ENCODE data around the gene SECTM1. TPM values are rescaled to one million over a fixed set of nuclear protein-coding genes. Genes with fewer than 3 reads are reported as not detected.

The SECTM1 gene
- total and polyA plus RNA-seq, 7 donors, result 0.70 to 2.3 (median 1.2) TPM

DNA sequence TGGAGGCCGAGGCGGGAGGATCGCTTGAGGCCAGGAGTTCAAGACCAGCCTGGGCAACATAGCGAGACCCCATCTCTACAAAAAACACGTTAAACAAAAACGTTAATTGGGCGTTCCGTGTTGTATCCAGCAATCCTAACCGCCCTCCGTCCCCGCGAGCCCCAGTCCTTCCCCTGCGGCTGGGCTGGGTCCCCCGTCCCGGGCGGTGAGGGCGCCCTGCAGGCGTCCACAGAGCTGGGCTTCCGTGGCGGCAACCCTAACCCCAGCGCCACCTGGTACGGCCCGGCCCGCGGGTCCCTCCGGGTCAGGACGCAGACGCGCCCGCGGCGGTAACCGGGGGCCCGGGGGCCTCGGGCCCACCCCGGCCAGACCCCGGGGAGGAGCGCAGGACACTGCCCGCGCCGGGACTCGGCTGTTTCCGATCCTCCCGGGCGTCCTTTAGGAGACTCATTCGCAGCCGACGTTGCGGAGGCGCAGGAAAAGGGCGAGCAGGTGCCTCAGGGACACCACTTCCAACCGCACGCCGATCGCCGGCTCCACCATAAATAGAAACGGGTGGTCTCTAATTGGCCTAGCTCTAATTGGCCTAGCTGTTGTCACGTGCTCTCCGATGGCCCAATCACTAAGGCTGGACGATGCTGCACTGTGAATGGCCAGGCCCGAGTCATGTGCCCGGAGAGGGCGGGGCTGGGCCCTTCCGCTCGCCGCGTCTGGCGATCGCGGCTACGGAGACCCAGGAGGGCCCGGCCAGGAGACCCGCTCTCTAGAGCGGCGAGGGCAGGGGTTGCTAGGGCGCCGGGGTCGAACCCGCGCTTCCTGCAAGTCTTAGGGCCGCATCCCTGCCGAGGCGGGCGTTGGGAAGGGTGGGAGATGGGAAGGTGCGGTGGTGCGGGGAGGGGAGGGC lies 41.1 kb downstream of the SECTM1 start:
- TF ChIP-seq, protein P1, sequence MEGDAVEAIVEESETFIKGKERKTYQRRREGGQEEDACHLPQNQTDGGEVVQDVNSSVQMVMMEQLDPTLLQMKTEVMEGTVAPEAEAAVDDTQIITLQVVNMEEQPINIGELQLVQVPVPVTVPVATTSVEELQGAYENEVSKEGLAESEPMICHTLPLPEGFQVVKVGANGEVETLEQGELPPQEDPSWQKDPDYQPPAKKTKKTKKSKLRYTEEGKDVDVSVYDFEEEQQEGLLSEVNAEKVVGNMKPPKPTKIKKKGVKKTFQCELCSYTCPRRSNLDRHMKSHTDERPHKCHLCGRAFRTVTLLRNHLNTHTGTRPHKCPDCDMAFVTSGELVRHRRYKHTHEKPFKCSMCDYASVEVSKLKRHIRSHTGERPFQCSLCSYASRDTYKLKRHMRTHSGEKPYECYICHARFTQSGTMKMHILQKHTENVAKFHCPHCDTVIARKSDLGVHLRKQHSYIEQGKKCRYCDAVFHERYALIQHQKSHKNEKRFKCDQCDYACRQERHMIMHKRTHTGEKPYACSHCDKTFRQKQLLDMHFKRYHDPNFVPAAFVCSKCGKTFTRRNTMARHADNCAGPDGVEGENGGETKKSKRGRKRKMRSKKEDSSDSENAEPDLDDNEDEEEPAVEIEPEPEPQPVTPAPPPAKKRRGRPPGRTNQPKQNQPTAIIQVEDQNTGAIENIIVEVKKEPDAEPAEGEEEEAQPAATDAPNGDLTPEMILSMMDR (IDR thresholded peaks at IDR 0.05), result no peak

GRCh38 chr17:82291582-82292250 lies 41.9 kb downstream of the SECTM1 start:
- no peaks in the 10 kb centered on the region for H3K9me3 ChIP-seq
- intact Hi-C loops (cut with DNase I), result loop anchor here in 1 of 2 donors (2.0 kb wide), 1 partner anchor 23 kb away; no protein-coding TSS in a partner anchor
- H3K27ac ChIP-seq, result peak overlapping the region; percentile 99
- H3K27me3 ChIP-seq (ENCODE audit: insufficient read depth in 3 of 3, low read length in 2 of 3), result no peaks in the 10 kb centered on the region
- H3K36me3 ChIP-seq (ENCODE audit: insufficient read depth in 1 of 2, low read depth in 1 of 2), result no peaks in the 10 kb centered on the region
- TF ChIP-seq, protein P1 (IDR thresholded peaks at IDR 0.05), result no peak
- DNase-seq (no peak), ATAC-seq (no peak)
- WGBS, 3 donors, result 82 to 83% (median 82%) methylated on average over 19 of the region's 19 CpGs
- H3K4me3 ChIP-seq, result peak overlapping the region; percentile 92
- H3K4me1 ChIP-seq, result peaks cover 36% of the 10 kb centered on the region

More for the DNA sequence above, 41.1 kb downstream of the SECTM1 start:
- Histone ChIP-seq H3K9me3 (no peaks in the 10 kb centered on the region), H3K4me3 (peak overlapping the region; percentile 92), H3K4me1 (peaks cover 40% of the 10 kb centered on the region), H3K27me3 (ENCODE audit: insufficient read depth in 3 of 3, low read length in 2 of 3) (no peaks in the 10 kb centered on the region), H3K36me3 (ENCODE audit: insufficient read depth in 1 of 2, low read depth in 1 of 2) (no peaks in the 10 kb centered on the region), H3K27ac (peak overlapping the region; percentile 99)
- WGBS, 3 donors, result 3 to 4% (median 4%) methylated on average over 72 to 86 of the region's 86 CpGs
- ATAC-seq, result peak; percentile 82 to 94 (median 84)
- DNase-seq, result peak; percentile 97 to 98
- intact Hi-C loops (cut with DNase I), result loop anchor here in 1 of 2 donors (1.0 kb wide), 1 partner anchor 60 kb away; no protein-coding TSS in a partner anchor

DNA sequence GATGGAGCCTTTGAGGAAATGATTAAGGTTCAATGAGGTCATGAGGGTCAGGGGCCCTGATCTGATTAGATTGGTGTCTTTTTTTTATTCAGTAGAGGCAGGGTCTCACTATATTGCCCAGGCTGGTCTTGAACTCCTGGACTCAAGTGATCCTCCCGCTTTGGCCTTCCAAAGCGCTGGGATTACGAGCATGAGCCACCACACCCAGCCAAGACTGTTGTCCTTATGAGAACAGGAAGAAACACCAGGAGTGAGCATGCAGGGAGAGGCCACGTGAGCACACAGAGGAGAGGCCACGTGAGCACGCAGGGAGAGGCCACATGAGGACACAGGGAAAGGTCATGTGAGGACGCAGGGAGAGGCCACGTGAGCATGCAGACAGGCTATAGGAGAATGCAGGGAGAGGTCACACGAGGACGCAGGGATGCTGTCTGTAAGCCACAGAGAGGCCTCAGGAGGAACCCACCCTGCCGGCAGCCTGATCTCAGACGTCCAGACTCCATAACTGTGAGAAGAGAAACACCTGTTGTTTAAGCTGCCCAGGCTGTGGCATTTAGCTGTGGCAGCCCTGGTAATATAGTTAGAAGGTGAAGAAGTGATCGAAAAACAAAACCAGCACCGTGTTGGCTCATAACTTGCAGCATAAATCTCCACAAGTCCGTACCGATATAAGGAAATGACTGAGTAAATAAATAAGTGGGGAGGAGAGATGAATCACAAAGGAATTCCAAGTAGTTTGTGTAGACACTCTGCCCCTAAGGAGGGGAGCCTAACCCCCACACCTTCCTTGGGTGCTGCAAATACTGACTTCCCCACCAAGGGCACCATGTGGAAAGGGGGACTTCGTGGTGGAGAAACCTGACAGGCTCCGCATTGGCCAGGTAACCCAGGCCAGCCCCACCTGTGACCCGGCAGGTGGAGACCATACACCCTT lies 45.4 kb downstream of the SECTM1 start:
- DNase-seq, result peak; percentile 75 to 84
- Histone ChIP-seq H3K36me3 (ENCODE audit: insufficient read depth in 1 of 2, low read depth in 1 of 2) (no peaks in the 10 kb centered on the region), H3K9me3 (no peaks in the 10 kb centered on the region), H3K27me3 (ENCODE audit: insufficient read depth in 3 of 3, low read length in 2 of 3) (no peaks in the 10 kb centered on the region), H3K27ac (peak overlapping the region; percentile 58), H3K4me3 (no peak overlapping the region), H3K4me1 (peaks cover 19% of the 10 kb centered on the region)
- intact Hi-C loops (cut with DNase I), result loop anchor here in 1 of 2 donors (2.0 kb wide), 1 partner anchor 15 kb away; the partner anchor contains the start of gene CSNK1D
- peak in 3 of 4 donors; percentile 25 to 35 (median 31) for ATAC-seq
- WGBS, 3 donors, result 26 to 35% (median 30%) methylated on average over 19 of the region's 19 CpGs
- TF ChIP-seq, protein P1 (IDR thresholded peaks at IDR 0.05), result no peak

Measured in psoas muscle (tissue), 8 donors.